ENCODE data around the gene ABCC1.

- TF ChIP-seq CTCF (IDR thresholded peaks at IDR 0.05) (no peak), ZFX (IDR thresholded peaks at IDR 0.05; ENCODE audit: borderline replicate concordance) (no peak)
Observed at GRCh38 chr16:16144416-16144815, 195.0 kb downstream of the ABCC1 start.

All from 22Rv1 (cell line).